Measurements from ENCODE around the gene ZC3H12C. TPM values are rescaled to one million over a fixed set of nuclear protein-coding genes. Genes with fewer than 3 reads are reported as not detected.

ZC3H12C gene
- total and polyA plus RNA-seq, 10 of the 15 experiments (the other 5 are each of a cell fraction or from before 2014, with no cell fraction given) = 0.31 to 31.0 (median 3.7) TPM

DNA sequence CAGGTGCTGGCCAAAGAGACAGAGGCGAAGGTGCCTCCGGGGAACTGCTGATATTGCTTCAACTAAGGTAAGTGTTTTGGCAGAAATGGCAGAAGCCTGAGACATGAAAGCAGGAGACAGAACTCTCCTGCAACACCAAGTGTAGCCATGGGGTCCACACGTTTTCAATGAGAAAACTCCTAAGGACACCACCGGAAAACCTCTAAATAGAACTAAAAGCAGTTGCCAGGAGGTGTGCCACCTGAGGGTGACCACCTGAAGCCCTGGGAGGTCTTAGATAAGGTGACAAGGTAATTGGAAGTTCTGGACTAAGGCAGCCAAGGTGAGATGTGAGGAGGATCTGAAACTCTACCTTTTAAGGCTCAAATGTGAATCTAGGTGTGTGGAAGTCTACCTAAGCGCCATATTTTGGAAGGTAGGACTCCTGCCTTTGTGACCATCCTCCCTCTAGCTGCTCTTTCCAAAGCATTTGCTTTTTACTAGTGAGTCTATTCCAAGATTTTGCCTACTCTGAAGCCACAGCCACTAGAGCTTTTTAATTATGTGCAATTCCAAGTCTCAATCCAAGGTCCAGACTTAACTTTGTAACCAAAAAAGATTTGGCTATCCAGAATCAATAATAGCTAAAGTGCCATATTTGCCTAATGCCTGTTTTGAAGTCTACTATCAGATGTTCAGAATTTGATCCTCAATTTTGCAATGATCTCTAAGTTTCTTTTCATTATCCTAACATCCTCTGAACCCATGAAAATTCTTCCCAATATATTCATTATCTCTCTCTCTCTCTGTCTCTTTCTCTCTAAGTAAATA, 4.5 kb upstream of the ZC3H12C start (continued):
- TF ChIP-seq NR2C2 (IDR thresholded peaks at IDR 0.05; ENCODE audit: borderline replicate concordance, control insufficient read depth, insufficient read length, low read depth) (no peak), CHD2 (IDR thresholded peaks at IDR 0.05; ENCODE audit: borderline replicate concordance, low read depth, low read length) (0 out of 2 replicates have a peak, but pooled peaks have one; percentile 7), BACH1 (IDR thresholded peaks at IDR 0.05; ENCODE audit: borderline replicate concordance) (0 out of 2 replicates have a peak, but pooled peaks have one; percentile 54), POLR2AphosphoS2 (IDR thresholded peaks at IDR 0.05; ENCODE audit: low read depth, low read length) (no peak), POU2F2 (IDR thresholded peaks at IDR 0.05; ENCODE audit: borderline replicate concordance, low read depth, low read length) (no peak), BHLHE40 (IDR thresholded peaks at IDR 0.05; ENCODE audit: borderline replicate concordance in 1 of 2, low read depth in 2 of 2, low read length in 1 of 2) (peak; percentile 19 to 39; a peak in 1 of 4 replicates), SREBF2 (IDR thresholded peaks at IDR 0.05; ENCODE audit: low read length) (no peak), TARDBP (IDR thresholded peaks at IDR 0.05; ENCODE audit: borderline replicate concordance) (no peak), SMAD1 (IDR thresholded peaks at IDR 0.05; ENCODE audit: low read depth, partially characterized antibody) (no peak), KDM1A (IDR thresholded peaks at IDR 0.05; ENCODE audit: borderline replicate concordance) (no peak), MYB (IDR thresholded peaks at IDR 0.05; ENCODE audit: borderline replicate concordance, low read depth, low read length) (no peak), NFYB (IDR thresholded peaks at IDR 0.05; ENCODE audit: insufficient read depth, low read depth, low read length) (no peak), POLR2AphosphoS5 (IDR thresholded peaks at IDR 0.05; ENCODE audit: low read length) (peak; percentile 64), FOS (IDR thresholded peaks at IDR 0.05; ENCODE audit: borderline replicate concordance, extremely low read depth, insufficient read length) (no peak)
- TF ChIP-seq, protein P1, sequence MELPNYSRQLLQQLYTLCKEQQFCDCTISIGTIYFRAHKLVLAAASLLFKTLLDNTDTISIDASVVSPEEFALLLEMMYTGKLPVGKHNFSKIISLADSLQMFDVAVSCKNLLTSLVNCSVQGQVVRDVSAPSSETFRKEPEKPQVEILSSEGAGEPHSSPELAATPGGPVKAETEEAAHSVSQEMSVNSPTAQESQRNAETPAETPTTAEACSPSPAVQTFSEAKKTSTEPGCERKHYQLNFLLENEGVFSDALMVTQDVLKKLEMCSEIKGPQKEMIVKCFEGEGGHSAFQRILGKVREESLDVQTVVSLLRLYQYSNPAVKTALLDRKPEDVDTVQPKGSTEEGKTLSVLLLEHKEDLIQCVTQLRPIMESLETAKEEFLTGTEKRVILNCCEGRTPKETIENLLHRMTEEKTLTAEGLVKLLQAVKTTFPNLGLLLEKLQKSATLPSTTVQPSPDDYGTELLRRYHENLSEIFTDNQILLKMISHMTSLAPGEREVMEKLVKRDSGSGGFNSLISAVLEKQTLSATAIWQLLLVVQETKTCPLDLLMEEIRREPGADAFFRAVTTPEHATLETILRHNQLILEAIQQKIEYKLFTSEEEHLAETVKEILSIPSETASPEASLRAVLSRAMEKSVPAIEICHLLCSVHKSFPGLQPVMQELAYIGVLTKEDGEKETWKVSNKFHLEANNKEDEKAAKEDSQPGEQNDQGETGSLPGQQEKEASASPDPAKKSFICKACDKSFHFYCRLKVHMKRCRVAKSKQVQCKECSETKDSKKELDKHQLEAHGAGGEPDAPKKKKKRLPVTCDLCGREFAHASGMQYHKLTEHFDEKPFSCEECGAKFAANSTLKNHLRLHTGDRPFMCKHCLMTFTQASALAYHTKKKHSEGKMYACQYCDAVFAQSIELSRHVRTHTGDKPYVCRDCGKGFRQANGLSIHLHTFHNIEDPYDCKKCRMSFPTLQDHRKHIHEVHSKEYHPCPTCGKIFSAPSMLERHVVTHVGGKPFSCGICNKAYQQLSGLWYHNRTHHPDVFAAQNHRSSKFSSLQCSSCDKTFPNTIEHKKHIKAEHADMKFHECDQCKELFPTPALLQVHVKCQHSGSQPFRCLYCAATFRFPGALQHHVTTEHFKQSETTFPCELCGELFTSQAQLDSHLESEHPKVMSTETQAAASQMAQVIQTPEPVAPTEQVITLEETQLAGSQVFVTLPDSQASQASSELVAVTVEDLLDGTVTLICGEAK (IDR thresholded peaks at IDR 0.05; ENCODE audit: borderline replicate concordance) = no peak
- TF ChIP-seq, protein P2, sequence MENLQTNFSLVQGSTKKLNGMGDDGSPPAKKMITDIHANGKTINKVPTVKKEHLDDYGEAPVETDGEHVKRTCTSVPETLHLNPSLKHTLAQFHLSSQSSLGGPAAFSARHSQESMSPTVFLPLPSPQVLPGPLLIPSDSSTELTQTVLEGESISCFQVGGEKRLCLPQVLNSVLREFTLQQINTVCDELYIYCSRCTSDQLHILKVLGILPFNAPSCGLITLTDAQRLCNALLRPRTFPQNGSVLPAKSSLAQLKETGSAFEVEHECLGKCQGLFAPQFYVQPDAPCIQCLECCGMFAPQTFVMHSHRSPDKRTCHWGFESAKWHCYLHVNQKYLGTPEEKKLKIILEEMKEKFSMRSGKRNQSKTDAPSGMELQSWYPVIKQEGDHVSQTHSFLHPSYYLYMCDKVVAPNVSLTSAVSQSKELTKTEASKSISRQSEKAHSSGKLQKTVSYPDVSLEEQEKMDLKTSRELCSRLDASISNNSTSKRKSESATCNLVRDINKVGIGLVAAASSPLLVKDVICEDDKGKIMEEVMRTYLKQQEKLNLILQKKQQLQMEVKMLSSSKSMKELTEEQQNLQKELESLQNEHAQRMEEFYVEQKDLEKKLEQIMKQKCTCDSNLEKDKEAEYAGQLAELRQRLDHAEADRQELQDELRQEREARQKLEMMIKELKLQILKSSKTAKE (IDR thresholded peaks at IDR 0.05; ENCODE audit: low read depth, poor library complexity, severe bottlenecking) = no peak
- TF ChIP-seq, protein P3, sequence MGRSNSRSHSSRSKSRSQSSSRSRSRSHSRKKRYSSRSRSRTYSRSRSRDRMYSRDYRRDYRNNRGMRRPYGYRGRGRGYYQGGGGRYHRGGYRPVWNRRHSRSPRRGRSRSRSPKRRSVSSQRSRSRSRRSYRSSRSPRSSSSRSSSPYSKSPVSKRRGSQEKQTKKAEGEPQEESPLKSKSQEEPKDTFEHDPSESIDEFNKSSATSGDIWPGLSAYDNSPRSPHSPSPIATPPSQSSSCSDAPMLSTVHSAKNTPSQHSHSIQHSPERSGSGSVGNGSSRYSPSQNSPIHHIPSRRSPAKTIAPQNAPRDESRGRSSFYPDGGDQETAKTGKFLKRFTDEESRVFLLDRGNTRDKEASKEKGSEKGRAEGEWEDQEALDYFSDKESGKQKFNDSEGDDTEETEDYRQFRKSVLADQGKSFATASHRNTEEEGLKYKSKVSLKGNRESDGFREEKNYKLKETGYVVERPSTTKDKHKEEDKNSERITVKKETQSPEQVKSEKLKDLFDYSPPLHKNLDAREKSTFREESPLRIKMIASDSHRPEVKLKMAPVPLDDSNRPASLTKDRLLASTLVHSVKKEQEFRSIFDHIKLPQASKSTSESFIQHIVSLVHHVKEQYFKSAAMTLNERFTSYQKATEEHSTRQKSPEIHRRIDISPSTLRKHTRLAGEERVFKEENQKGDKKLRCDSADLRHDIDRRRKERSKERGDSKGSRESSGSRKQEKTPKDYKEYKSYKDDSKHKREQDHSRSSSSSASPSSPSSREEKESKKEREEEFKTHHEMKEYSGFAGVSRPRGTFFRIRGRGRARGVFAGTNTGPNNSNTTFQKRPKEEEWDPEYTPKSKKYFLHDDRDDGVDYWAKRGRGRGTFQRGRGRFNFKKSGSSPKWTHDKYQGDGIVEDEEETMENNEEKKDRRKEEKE (IDR thresholded peaks at IDR 0.05) = no peak
